ENCODE data around the gene EIF4EBP2.

GRCh38 chr10:70379581-70380176 is 24.3 kb upstream of the EIF4EBP2 start:
- TF ChIP-seq CTCF (conservative IDR thresholded peaks at IDR 0.05) (peak; percentile 84), ZFX (IDR thresholded peaks at IDR 0.05) (no peak)
